ENCODE data around the gene ANO9.

GRCh38 chr11:472272-472671, 30.5 kb upstream of the ANO9 start:
- TF ChIP-seq CTCF (IDR thresholded peaks at IDR 0.05; ENCODE audit: insufficient read depth, low read depth, low read length), result no peak
- TF ChIP-seq EZH2 (IDR thresholded peaks at IDR 0.05; ENCODE audit: insufficient read depth, low read length), result no peak
